Left hindlimb (tissue), 1 donor: Measurements from ENCODE around the gene XCL2.

Experiments used
- DNase-seq: peaks from one replicate; pipeline ENCODE4 v3.0.0-alpha.2; 2018

XCL2 gene

GRCh38 chr1:168512864-168513595 lies 30.8 kb downstream of the XCL2 start:
- DNase-seq = no peak

- DNase-seq = no peak
Measured at GRCh38 chr1:168509875-168510791, 33.7 kb downstream of the XCL2 start.

GRCh38 chr1:168509210-168509609 lies 34.6 kb downstream of the XCL2 start:
- DNase-seq = no peak

- DNase-seq = no peak
Measured at GRCh38 chr1:168507828-168508227, 36.0 kb downstream of the XCL2 start.

- DNase-seq = no peak
Measured at GRCh38 chr1:168507231-168507630, 36.6 kb downstream of the XCL2 start.

GRCh38 chr1:168506204-168506819 lies 37.5 kb downstream of the XCL2 start:
- no peak for DNase-seq

- DNase-seq = no peak
Measured at GRCh38 chr1:168505006-168505405, 38.8 kb downstream of the XCL2 start.

GRCh38 chr1:168504064-168504837 lies 39.5 kb downstream of the XCL2 start:
- no peak for DNase-seq

GRCh38 chr1:168499688-168500049 lies 44.1 kb downstream of the XCL2 start:
- DNase-seq = no peak

GRCh38 chr1:168498956-168499687 lies 44.7 kb downstream of the XCL2 start:
- no peak for DNase-seq

GRCh38 chr1:168498159-168498631 lies 45.6 kb downstream of the XCL2 start:
- no peak for DNase-seq

- no peak for DNase-seq
Measured at GRCh38 chr1:168497376-168497950, 46.3 kb downstream of the XCL2 start.

- DNase-seq = no peak
Measured at GRCh38 chr1:168491527-168492164, 52.2 kb downstream of the XCL2 start.
